HG03064 (cell line): Measurements from ENCODE around the gene DGKG.

Experiments used
- ATAC-seq: cut with Tn5 transposase; IDR thresholded peaks from one replicate; pipeline ENCODE4 v1.9.1; 2021; ENCODE audit warnings: low read depth; ENCODE audit not compliant: unreplicated experiment

DGKG gene

GRCh38 chr3:186361762-186362536 lies at the start of gene DGKG:
DGKG (minus strand) TSS chr3:186362234; CDS start chr3:186320459, 41,775 bp downstream.
- no peak for ATAC-seq

- ATAC-seq = no peak
These were observed 49.1 kb upstream of the DGKG start for GRCh38 chr3:186411089-186411488.

GRCh38 chr3:186406669-186407635 lies 44.9 kb upstream of the DGKG start:
- no peak for ATAC-seq

- no peak for ATAC-seq
These were observed 39.5 kb upstream of the DGKG start for GRCh38 chr3:186401556-186401955.

GRCh38 chr3:186400662-186401061 lies 38.6 kb upstream of the DGKG start:
- no peak for ATAC-seq

GRCh38 chr3:186400026-186400425 lies 38.0 kb upstream of the DGKG start:
- no peak for ATAC-seq

- no peak for ATAC-seq
These were observed 32.7 kb upstream of the DGKG start for GRCh38 chr3:186394566-186395217.

GRCh38 chr3:186386883-186387560 lies 25.0 kb upstream of the DGKG start:
- ATAC-seq = no peak

GRCh38 chr3:186385856-186386602 lies 24.0 kb upstream of the DGKG start:
- no peak for ATAC-seq

- no peak for ATAC-seq
These were observed 21.3 kb upstream of the DGKG start for GRCh38 chr3:186383026-186383993.

GRCh38 chr3:186382217-186382885 lies 20.3 kb upstream of the DGKG start:
- ATAC-seq = no peak

- ATAC-seq = no peak
These were observed 19.6 kb upstream of the DGKG start for GRCh38 chr3:186381424-186382216.

- ATAC-seq = no peak
These were observed 18.8 kb upstream of the DGKG start for GRCh38 chr3:186380622-186381380.

GRCh38 chr3:186375443-186375842 lies 13.4 kb upstream of the DGKG start:
- ATAC-seq = no peak

GRCh38 chr3:186374376-186374775 lies 12.3 kb upstream of the DGKG start:
- no peak for ATAC-seq

GRCh38 chr3:186369217-186369616 lies 7.2 kb upstream of the DGKG start:
- ATAC-seq = no peak

- ATAC-seq = no peak
These were observed 6.7 kb upstream of the DGKG start for GRCh38 chr3:186368717-186369116.
